GM23338 (cell line): ENCODE measurements around the gene C1QTNF8.

Experiments
- CREB1 ChIP-seq: fragments of 250-450 bp; sonication (Bioruptor Pico); IDR thresholded peaks from 2 replicates; pipeline ENCODE4 v1.5.0; 2020; ENCODE audit warnings: low read depth, mild to moderate bottlenecking, moderate library complexity
- EZH2 ChIP-seq: fragments of 200-600 bp; sonication (generic); IDR thresholded peaks from one replicate; pipeline ENCODE4 v1.8.0; 2017; ENCODE audit warnings: antibody characterized with exemption, mild to moderate bottlenecking, low read depth; ENCODE audit not compliant: unreplicated experiment
- EZH2phosphoT487 ChIP-seq: fragments of 200-600 bp; sonication (generic); IDR thresholded peaks from one replicate; pipeline ENCODE4 v1.8.1; 2018; ENCODE audit warnings: antibody characterized with exemption; ENCODE audit not compliant: unreplicated experiment
- JUNB ChIP-seq: IDR thresholded peaks from one replicate; pipeline ENCODE4 v1.6.1; 2016; ENCODE audit warnings: antibody characterized with exemption; ENCODE audit not compliant: unreplicated experiment
- POLR2AphosphoS5 ChIP-seq: IDR thresholded peaks from 2 replicates; pipeline ENCODE4 v1.6.1; 2016; ENCODE audit warnings: antibody characterized with exemption, low read depth
- REST ChIP-seq: IDR thresholded peaks from one replicate; pipeline ENCODE4 v1.6.1; 2018; ENCODE audit warnings: antibody characterized with exemption; ENCODE audit not compliant: unreplicated experiment
- STAT1 ChIP-seq: IDR thresholded peaks from one replicate; pipeline ENCODE4 v1.6.1; 2016; ENCODE audit warnings: antibody characterized with exemption; ENCODE audit not compliant: unreplicated experiment
- TF ChIP-seq, protein P1 (sequence below), 2 experiments: fragments of 200-600 bp in 1 of 2; sonication (generic) in 1 of 2; conservative IDR thresholded peaks; 2 replicates each; pipeline versions ENCODE4 v1.5.1 to v1.6.1; 2016 to 2017; ENCODE audit warnings: antibody characterized with exemption in 2 of 2, low read depth in 2 of 2, mild to moderate bottlenecking in 2 of 2, moderate library complexity in 1 of 2
- TF ChIP-seq, protein P2 (sequence below): IDR thresholded peaks from 2 replicates; pipeline ENCODE4 v1.6.1; 2016; ENCODE audit warnings: antibody characterized with exemption

- TF ChIP-seq EZH2phosphoT487 (no peak), POLR2AphosphoS5 (no peak), EZH2 (no peak), JUNB (no peak), REST (no peak), CREB1 (no peak), STAT1 (no peak)
- TF ChIP-seq, protein P1, sequence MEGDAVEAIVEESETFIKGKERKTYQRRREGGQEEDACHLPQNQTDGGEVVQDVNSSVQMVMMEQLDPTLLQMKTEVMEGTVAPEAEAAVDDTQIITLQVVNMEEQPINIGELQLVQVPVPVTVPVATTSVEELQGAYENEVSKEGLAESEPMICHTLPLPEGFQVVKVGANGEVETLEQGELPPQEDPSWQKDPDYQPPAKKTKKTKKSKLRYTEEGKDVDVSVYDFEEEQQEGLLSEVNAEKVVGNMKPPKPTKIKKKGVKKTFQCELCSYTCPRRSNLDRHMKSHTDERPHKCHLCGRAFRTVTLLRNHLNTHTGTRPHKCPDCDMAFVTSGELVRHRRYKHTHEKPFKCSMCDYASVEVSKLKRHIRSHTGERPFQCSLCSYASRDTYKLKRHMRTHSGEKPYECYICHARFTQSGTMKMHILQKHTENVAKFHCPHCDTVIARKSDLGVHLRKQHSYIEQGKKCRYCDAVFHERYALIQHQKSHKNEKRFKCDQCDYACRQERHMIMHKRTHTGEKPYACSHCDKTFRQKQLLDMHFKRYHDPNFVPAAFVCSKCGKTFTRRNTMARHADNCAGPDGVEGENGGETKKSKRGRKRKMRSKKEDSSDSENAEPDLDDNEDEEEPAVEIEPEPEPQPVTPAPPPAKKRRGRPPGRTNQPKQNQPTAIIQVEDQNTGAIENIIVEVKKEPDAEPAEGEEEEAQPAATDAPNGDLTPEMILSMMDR (conservative IDR thresholded peaks at IDR 0.05; ENCODE audit: low read depth in 2 of 2) = no peak
- TF ChIP-seq, protein P2, sequence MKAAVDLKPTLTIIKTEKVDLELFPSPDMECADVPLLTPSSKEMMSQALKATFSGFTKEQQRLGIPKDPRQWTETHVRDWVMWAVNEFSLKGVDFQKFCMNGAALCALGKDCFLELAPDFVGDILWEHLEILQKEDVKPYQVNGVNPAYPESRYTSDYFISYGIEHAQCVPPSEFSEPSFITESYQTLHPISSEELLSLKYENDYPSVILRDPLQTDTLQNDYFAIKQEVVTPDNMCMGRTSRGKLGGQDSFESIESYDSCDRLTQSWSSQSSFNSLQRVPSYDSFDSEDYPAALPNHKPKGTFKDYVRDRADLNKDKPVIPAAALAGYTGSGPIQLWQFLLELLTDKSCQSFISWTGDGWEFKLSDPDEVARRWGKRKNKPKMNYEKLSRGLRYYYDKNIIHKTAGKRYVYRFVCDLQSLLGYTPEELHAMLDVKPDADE = no peak
These were observed 4.0 kb downstream of the C1QTNF8 start for GRCh38 chr16:1091992-1092552.
